H1 (cell line): Measurements from ENCODE around the gene LUM.

Source experiments
- CHD2 ChIP-seq: IDR thresholded peaks from 2 replicates; pipeline ENCODE4 v1.6.1; 2012; ENCODE audit warnings: low read length, improper control_type of control experiment
- EP300 ChIP-seq, 2 experiments: IDR thresholded peaks; 1 replicate in 1 of 2; 2 replicates in 1 of 2; pipeline ENCODE4 v1.6.1; 2011 to 2012; ENCODE audit warnings: low read depth in 2 of 2, low read length in 2 of 2, mild to moderate bottlenecking in 2 of 2, borderline replicate concordance in 1 of 2, inconsistent platforms in 1 of 2, moderate library complexity in 1 of 2
- SIN3A ChIP-seq, 2 experiments: IDR thresholded peaks in 1 of 2; conservative IDR thresholded peaks in 1 of 2; 2 replicates each; pipeline ENCODE4 v1.6.1; 2011 to 2012; ENCODE audit warnings: low read length in 2 of 2, improper control_type of control experiment in 1 of 2, low read depth in 1 of 2, mild to moderate bottlenecking in 1 of 2
- SUZ12 ChIP-seq: fragments of 200-600 bp; sonication (generic); IDR thresholded peaks from 2 replicates; pipeline ENCODE4 v1.6.1; 2012; ENCODE audit warnings: mild to moderate bottlenecking, inconsistent platforms, low read length, moderate library complexity, mixed read lengths
- TF ChIP-seq, protein P1 (sequence below): IDR thresholded peaks from 2 replicates; pipeline ENCODE4 v1.6.1; 2011; ENCODE audit warnings: low read length, improper control_type of control experiment
- TF ChIP-seq, protein P2 (sequence below), 3 experiments: IDR thresholded peaks; 1 replicate in 2 of 3; 2 replicates in 1 of 3; pipeline versions ENCODE4 v1.5.1 to v1.6.1; 2011; ENCODE audit warnings: low read length in 3 of 3, mild to moderate bottlenecking in 3 of 3, inconsistent platforms in 2 of 3, low read depth in 1 of 3, moderate library complexity in 1 of 3; ENCODE audit not compliant: insufficient read depth in 1 of 3; ENCODE audit errors: control extremely low read depth in 1 of 3

DNA sequence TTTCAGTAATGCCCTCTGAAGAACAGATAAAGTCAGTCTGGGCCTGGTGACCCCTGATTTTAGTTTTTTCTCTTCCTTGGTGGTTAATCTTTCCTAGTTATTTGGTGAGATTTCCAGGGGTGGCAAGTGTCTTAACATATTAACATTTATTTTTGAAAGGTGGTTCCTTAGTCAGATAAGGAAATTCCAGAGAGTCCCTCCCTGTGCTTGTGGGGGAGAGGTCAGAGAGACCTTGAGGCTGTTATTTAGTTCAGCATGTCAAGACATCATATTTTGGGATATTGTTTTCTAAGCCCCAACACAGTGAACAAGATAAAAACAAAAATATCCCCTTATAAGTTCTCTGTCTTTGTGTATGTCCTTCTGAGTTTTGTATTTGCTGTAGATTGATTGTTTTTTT lies 9.5 kb upstream of the LUM start:
- TF ChIP-seq, protein P1, sequence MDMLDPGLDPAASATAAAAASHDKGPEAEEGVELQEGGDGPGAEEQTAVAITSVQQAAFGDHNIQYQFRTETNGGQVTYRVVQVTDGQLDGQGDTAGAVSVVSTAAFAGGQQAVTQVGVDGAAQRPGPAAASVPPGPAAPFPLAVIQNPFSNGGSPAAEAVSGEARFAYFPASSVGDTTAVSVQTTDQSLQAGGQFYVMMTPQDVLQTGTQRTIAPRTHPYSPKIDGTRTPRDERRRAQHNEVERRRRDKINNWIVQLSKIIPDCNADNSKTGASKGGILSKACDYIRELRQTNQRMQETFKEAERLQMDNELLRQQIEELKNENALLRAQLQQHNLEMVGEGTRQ: no peak
- TF ChIP-seq CHD2 (no peak), SIN3A (conservative IDR thresholded peaks at IDR 0.05 in 1 of 2, IDR thresholded peaks at IDR 0.05 in 1 of 2; ENCODE audit: low read depth in 1 of 2, low read length in 2 of 2) (no peak), EP300 (IDR thresholded peaks at IDR 0.05; ENCODE audit: borderline replicate concordance in 1 of 2, low read depth in 2 of 2, low read length in 2 of 2) (no peak), SUZ12 (no peak)
- TF ChIP-seq, protein P2, sequence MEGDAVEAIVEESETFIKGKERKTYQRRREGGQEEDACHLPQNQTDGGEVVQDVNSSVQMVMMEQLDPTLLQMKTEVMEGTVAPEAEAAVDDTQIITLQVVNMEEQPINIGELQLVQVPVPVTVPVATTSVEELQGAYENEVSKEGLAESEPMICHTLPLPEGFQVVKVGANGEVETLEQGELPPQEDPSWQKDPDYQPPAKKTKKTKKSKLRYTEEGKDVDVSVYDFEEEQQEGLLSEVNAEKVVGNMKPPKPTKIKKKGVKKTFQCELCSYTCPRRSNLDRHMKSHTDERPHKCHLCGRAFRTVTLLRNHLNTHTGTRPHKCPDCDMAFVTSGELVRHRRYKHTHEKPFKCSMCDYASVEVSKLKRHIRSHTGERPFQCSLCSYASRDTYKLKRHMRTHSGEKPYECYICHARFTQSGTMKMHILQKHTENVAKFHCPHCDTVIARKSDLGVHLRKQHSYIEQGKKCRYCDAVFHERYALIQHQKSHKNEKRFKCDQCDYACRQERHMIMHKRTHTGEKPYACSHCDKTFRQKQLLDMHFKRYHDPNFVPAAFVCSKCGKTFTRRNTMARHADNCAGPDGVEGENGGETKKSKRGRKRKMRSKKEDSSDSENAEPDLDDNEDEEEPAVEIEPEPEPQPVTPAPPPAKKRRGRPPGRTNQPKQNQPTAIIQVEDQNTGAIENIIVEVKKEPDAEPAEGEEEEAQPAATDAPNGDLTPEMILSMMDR (IDR thresholded peaks at IDR 0.05; ENCODE audit: control extremely low read depth in 1 of 3, insufficient read depth in 1 of 3, low read depth in 1 of 3, low read length in 3 of 3): no peak
